Activated naive CD4-positive, alpha-beta T cell treated with anti-CD3 and anti-CD28 coated beads for 36 hours (primary cell): ENCODE data around the gene DHODH. TPM values are rescaled to one million over a fixed set of nuclear protein-coding genes. Genes with fewer than 3 reads are reported as not detected.
"Not testable (repeated sequence)": the region's sequence is repeated elsewhere in the genome, so short reads cannot be mapped to it uniquely, and the experiment has no call there.

Experiments used
- CTCF ChIA-PET: fragments of 350-600 bp; sonication (Branson Sonifier 250); formaldehyde crosslinking; loops from one replicate; lab custom pipeline; 2021; ENCODE audit warnings: antibody characterized with exemption; lab: Charles Lee
- DNase-seq: peaks from one replicate; pipeline ENCODE4 v3.0.0-alpha.2; 2020
- H3K27ac Mint-ChIP-seq: one replicate; pipeline ENCODE4 v1.8.0; 2021; ENCODE audit warnings: mild to moderate bottlenecking, mixed read lengths
- H3K27me3 Mint-ChIP-seq: one replicate; pipeline ENCODE4 v1.8.0; 2021; ENCODE audit warnings: low read depth, mixed read lengths
- H3K36me3 Mint-ChIP-seq: one replicate; pipeline ENCODE4 v1.8.0; 2021; ENCODE audit warnings: low read depth, mixed read lengths
- H3K4me1 Mint-ChIP-seq: one replicate; pipeline ENCODE4 v1.8.0; 2021; ENCODE audit warnings: low read depth, mixed read lengths
- H3K4me3 Mint-ChIP-seq: one replicate; pipeline ENCODE4 v1.8.0; 2021; ENCODE audit warnings: mild to moderate bottlenecking, moderate library complexity, mixed read lengths
- H3K9me3 Mint-ChIP-seq: one replicate; pipeline ENCODE4 v1.8.0; 2021; ENCODE audit warnings: mixed read lengths
- intact Hi-C: fragments of 100-400 bp; cut with micrococcal nuclease; formaldehyde crosslinking; loops from one replicate; pipeline ENCODE4 v1.15.1; 2023
- total RNA-seq, 2 experiments: library from RNA; stranded (reverse); gene quantifications; one replicate each; pipeline ENCODE4 v1.2.3, GENCODE V29; 2021

Gene DHODH
- total RNA-seq, 2 experiments from 2014 or later, result 18.3 to 19.9 TPM

GRCh38 chr16:72043058-72043457 is 34.5 kb downstream of the DHODH start:
- DNase-seq, result no peak
- H3K9me3 Mint-ChIP-seq, result no peaks in the 10 kb centered on the region

GRCh38 chr16:72043539-72043938 is 35.0 kb downstream of the DHODH start:
- Mint-ChIP-seq H3K4me1 (no peaks in the 10 kb centered on the region), H3K4me3 (no peak overlapping the region), H3K9me3 (no peaks in the 10 kb centered on the region), H3K27me3 (no peaks in the 10 kb centered on the region), H3K36me3 (peaks cover 25% of the 10 kb centered on the region), H3K27ac (no peak overlapping the region)
- CTCF ChIA-PET, result no interaction called here
- intact Hi-C loops, result no loop called here
- no peak for DNase-seq

More at GRCh38 chr16:72043058-72043457, 34.5 kb downstream of the DHODH start:
- Mint-ChIP-seq H3K4me1 (no peaks in the 10 kb centered on the region), H3K27ac (no peak overlapping the region), H3K27me3 (no peaks in the 10 kb centered on the region), H3K36me3 (peaks cover 26% of the 10 kb centered on the region), H3K4me3 (no peak overlapping the region)
- intact Hi-C loops, result no loop called here
- CTCF ChIA-PET, result no interaction called here

DNA sequence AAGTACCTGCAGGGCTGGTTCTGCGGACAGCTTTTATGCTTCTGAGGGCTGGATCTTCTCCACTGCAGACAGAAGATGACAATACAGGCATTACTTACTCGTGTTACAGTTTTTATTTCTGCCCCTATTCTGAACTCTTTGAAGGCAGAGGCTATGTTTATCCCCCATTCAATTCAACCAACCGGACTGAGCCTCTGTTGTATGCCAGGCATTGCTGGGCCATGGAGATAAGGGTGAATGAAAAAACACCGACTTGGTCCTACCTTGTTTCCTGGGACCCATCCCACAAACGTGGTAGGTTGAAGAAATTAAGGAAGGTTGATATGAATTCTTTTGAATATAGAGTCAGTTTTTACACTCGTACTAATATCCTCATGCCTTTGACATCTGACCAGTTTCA is 35.8 kb downstream of the DHODH start:
- Mint-ChIP-seq H3K27ac (no peak overlapping the region), H3K9me3 (peaks cover 5% of the 10 kb centered on the region), H3K36me3 (peaks cover 25% of the 10 kb centered on the region), H3K4me3 (no peak overlapping the region), H3K27me3 (no peaks in the 10 kb centered on the region), H3K4me1 (no peaks in the 10 kb centered on the region)
- CTCF ChIA-PET, result no interaction called here
- no peak for DNase-seq
- intact Hi-C loops, result no loop called here

DNA sequence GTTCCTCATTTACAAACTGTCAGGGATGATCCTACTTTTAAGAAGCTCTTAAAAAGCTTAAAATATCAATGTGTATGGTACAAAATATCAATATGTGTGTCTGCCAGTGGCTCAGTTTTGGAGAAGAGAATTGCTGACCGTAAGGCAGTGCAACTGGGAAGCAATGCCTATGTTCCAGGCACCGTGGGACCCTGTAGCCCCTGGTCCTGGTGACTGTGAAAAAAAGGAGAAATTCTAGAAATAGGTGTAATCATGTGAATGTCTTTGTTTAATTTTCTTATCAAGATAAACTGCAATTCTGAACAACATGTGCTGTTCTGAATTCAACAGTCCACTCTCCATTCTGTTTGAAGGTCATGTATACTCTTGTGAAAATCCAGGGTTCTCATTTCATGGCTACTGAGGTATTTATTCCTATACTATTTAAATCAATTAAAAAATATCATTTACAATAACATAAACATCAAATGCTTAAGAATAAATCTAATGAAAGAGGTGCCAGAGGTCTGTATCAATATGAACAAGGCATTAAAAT is 36.3 kb downstream of the DHODH start:
- intact Hi-C loops, result no loop called here
- peaks cover 7% of the 10 kb centered on the region for H3K9me3 Mint-ChIP-seq
- peaks cover 25% of the 10 kb centered on the region for H3K36me3 Mint-ChIP-seq

GRCh38 chr16:72049110-72049509 is 40.6 kb downstream of the DHODH start:
- H3K4me1 Mint-ChIP-seq, result no peaks in the 10 kb centered on the region
- CTCF ChIA-PET, result no interaction called here
- H3K27me3 Mint-ChIP-seq, result no peaks in the 10 kb centered on the region
- H3K36me3 Mint-ChIP-seq, result peaks cover 5% of the 10 kb centered on the region
- no peak overlapping the region for H3K4me3 Mint-ChIP-seq
- peaks cover 9% of the 10 kb centered on the region for H3K9me3 Mint-ChIP-seq
- no peak overlapping the region for H3K27ac Mint-ChIP-seq
- intact Hi-C loops, result no loop called here
- no peak for DNase-seq

More for the DNA sequence above, 36.3 kb downstream of the DHODH start:
- no peak overlapping the region for H3K27ac Mint-ChIP-seq
- no peaks in the 10 kb centered on the region for H3K4me1 Mint-ChIP-seq
- H3K4me3 Mint-ChIP-seq, result no peak overlapping the region
- no peak for DNase-seq
- no peaks in the 10 kb centered on the region for H3K27me3 Mint-ChIP-seq
- CTCF ChIA-PET, result no interaction called here

GRCh38 chr16:72050769-72051464 is 42.4 kb downstream of the DHODH start:
- CTCF ChIA-PET, result interaction anchor here (0.5 to 1.2 kb wide), 3 partner anchors 12 to 41 kb away, joined by 3 read pairs; partner anchors contain the start of gene HPR
- no peak for DNase-seq

DNA sequence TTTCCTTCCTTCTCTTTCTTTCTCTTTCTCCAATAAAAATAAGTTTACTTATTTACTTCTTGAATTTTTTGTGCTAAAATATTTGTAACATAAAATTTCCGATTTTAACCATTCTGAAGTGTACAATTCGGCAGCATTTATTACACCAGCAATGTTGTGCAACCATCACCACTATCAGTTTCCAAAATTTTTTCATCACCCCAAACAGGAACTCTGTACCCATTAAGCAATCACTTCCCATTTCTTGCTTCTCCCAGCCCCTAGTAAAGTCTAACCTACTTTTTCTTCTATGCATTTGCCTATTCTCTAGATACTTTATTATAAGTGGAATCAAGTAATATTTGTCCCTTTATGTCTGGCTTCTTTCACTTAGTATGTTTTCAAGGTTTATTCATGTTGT is 43.3 kb downstream of the DHODH start:
- Mint-ChIP-seq H3K36me3 (peaks cover 5% of the 10 kb centered on the region), H3K27me3 (no peaks in the 10 kb centered on the region), H3K4me1 (no peaks in the 10 kb centered on the region), H3K27ac (no peak overlapping the region), H3K9me3 (peaks cover 9% of the 10 kb centered on the region), H3K4me3 (no peak overlapping the region)
- CTCF ChIA-PET, result no interaction called here
- no peak for DNase-seq
- intact Hi-C loops, result no loop called here

More at GRCh38 chr16:72050769-72051464, 42.4 kb downstream of the DHODH start:
- intact Hi-C loops, result no loop called here
- H3K27me3 Mint-ChIP-seq, result no peaks in the 10 kb centered on the region
- peaks cover 5% of the 10 kb centered on the region for H3K36me3 Mint-ChIP-seq
- no peak overlapping the region for H3K4me3 Mint-ChIP-seq
- H3K4me1 Mint-ChIP-seq, result no peaks in the 10 kb centered on the region
- H3K27ac Mint-ChIP-seq, result no peak overlapping the region
- peaks cover 9% of the 10 kb centered on the region for H3K9me3 Mint-ChIP-seq

DNA sequence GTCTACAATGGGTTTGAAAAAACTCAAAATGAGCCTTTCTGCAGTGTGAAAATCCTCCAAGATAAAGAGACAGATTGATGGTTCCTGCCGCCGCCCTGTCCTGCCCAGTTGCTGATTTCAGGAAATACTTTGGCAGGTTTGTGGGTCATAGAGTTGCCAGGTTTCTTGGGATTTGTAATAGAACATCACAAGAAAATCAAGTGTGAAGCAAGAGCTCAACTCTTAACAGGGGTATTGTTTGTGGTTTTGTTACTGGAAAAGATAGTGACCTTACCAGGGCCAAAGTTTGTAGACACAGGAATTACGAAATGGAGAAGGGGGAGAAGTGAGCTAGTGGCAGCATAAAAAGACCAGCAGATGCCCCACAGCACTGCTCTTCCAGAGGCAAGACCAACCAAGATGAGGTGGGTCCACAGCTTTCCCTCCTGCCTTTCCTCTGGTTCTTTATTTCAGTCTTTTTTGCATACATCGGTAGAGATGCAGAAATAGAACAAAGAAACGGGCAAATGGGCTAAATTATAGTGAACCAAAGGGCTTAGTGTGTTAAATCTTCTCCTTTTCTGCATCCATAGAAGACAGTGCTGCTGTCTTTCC is 45.8 kb downstream of the DHODH start, which contains the start of gene HP:
Gene HP (plus strand): TSS at position 252 of the 594 bp plus-strand sequence. CDS start 148 bp downstream, at position 400.
- intact Hi-C loops, H3K4me1 Mint-ChIP-seq, H3K27ac Mint-ChIP-seq, H3K36me3 Mint-ChIP-seq, CTCF ChIA-PET, DNase-seq, H3K4me3 Mint-ChIP-seq, H3K27me3 Mint-ChIP-seq, H3K9me3 Mint-ChIP-seq: not testable (repeated sequence)

DNA sequence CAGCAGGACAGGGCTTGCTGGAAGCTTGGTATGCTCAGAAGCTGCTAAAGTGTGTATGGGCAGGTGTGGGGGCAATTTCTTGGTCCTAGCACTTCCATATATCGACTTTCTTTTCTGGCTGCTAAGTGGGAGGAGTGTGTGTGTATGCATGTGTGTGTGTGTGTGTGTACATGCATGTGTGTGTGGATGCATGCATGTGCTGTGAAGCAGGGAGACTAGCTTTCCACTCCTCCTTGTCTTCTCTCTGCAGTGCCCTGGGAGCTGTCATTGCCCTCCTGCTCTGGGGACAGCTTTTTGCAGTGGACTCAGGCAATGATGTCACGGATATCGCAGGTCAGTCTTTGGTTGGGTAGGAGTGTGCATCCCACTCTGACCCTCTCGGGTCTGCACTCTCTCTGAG is 47.4 kb downstream of the DHODH start:
- no peaks in the 10 kb centered on the region for H3K36me3 Mint-ChIP-seq
- no peak overlapping the region for H3K27ac Mint-ChIP-seq
- no peaks in the 10 kb centered on the region for H3K27me3 Mint-ChIP-seq
- CTCF ChIA-PET, result no interaction called here
- H3K4me1 Mint-ChIP-seq, result no peaks in the 10 kb centered on the region
- intact Hi-C loops, result no loop called here
- no peak for DNase-seq
- no peak overlapping the region for H3K4me3 Mint-ChIP-seq
- no peaks in the 10 kb centered on the region for H3K9me3 Mint-ChIP-seq

GRCh38 chr16:72057313-72057712 is 48.8 kb downstream of the DHODH start:
- H3K4me1 Mint-ChIP-seq, H3K27me3 Mint-ChIP-seq, DNase-seq, H3K4me3 Mint-ChIP-seq, intact Hi-C loops, H3K36me3 Mint-ChIP-seq, CTCF ChIA-PET, H3K9me3 Mint-ChIP-seq, H3K27ac Mint-ChIP-seq: not testable (repeated sequence)

DNA sequence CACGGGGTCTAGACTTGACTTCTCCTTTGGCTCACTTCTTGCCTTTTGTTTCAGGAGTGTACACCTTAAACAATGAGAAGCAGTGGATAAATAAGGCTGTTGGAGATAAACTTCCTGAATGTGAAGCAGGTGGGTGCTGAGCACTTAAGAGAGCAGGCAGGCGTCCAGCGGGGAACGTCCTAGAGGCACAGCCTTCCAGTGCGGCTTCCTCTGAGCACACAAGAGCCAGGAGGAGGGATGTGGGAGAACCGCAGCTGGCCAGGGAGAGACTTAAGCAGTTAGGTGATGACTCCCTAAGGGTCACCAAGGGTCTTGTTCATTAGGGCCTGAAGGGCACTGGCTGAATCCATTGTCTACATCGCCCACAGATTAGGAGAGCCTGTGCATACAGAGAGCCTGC is 50.5 kb downstream of the DHODH start:
- H3K36me3 Mint-ChIP-seq, H3K4me3 Mint-ChIP-seq, H3K9me3 Mint-ChIP-seq, intact Hi-C loops, H3K27me3 Mint-ChIP-seq, DNase-seq, CTCF ChIA-PET, H3K4me1 Mint-ChIP-seq, H3K27ac Mint-ChIP-seq: not testable (repeated sequence)

- Mint-ChIP-seq H3K27ac (no peak overlapping the region), H3K4me3 (no peak overlapping the region), H3K36me3 (no peaks in the 10 kb centered on the region), H3K9me3 (no peaks in the 10 kb centered on the region), H3K4me1 (no peaks in the 10 kb centered on the region), H3K27me3 (no peaks in the 10 kb centered on the region)
- CTCF ChIA-PET, result no interaction called here
- intact Hi-C loops, result no loop called here
- DNase-seq, result no peak
Observed at GRCh38 chr16:72060405-72060804, 51.9 kb downstream of the DHODH start.

GRCh38 chr16:72061564-72061963 is 53.0 kb downstream of the DHODH start:
- CTCF ChIA-PET, result no interaction called here
- Mint-ChIP-seq H3K36me3 (no peaks in the 10 kb centered on the region), H3K27me3 (no peaks in the 10 kb centered on the region), H3K4me1 (no peaks in the 10 kb centered on the region), H3K9me3 (no peaks in the 10 kb centered on the region), H3K4me3 (no peak overlapping the region), H3K27ac (no peak overlapping the region)
- no peak for DNase-seq
- intact Hi-C loops, result no loop called here
